HG02588 (cell line): Measurements from ENCODE around the gene HMGXB4.
A peak's percentile ranks its signal among the peaks of the same experiment; 100 is the strongest.

Experiments
- ATAC-seq: cut with Tn5 transposase; IDR thresholded peaks from one replicate; pipeline ENCODE4 v1.9.1; 2021; ENCODE audit warnings: mild to moderate bottlenecking, moderate library complexity; ENCODE audit not compliant: unreplicated experiment

Gene HMGXB4

DNA sequence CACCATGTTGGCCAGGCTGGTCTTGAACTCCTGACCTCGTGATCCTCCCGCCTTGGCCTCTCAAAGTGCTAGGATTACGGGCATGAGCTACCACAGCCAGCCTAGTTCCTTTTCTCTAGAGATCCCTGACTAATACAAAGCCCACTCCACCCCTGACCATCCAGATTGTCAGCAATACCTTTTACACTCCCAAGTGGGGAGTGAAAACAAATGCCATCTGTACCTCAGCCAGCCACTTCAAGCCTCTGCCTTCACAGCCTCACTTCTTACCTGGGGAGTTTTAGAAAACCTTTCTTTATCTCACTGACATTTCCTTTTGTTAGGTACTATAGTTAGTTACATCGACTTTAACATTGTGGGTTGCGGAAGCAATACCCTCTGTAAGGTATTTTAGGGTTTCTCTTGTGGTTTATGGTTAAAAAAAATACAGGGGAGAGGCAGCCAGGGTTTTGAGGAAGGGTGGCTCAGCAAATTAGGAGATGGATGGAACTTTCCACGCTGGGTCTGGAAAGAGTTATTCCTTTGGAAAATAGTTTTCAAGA, 51.3 kb downstream of the HMGXB4 start:
- peak; percentile 36 for ATAC-seq

DNA sequence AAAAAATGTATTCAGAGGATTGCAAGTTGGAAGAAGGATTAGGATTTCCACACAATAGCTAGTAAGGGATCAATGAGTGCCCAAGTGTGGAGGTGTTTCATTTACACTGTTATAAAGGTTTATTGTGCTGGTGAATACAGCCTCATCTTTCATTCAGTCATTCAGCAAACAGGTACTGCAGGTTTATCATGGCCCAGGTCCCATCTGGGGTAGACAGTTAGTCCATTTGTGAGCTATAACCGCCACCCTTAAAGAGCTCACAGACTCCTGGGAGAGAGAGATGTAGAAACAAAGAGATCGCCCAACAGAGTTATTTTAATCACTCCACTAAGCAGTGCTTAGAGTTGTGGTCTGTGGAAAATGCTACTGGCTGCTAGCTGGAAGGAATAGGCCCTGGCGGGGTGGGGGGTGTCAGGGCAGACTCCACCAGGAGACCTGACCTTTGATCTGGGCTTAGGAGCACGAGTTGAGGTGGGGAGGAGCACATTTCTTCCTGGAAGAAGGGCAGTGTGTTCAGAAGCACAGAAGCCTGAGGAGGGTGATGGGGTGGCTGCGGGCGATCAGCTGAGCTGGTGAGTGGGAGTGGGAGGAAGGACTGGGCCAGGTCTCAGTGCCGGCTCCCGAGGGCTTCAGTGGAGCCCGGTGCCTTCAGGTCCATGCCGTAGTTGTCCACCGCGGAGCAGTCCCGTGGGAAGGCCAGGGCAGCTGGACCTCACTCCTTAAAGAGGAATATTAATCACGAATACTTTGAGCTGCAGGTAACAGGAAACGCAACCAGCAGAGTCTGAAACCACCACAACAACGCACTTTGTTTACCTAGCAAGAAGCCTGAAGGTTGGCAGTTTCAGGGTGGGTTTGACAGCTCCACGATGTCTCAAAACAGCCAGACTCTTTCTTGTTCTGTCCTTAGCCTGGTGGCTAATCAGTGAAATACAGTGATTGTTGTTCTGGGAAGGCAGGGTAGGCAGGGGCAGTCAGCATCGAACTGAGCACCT, 53.6 kb downstream of the HMGXB4 start:
- no peak for ATAC-seq

DNA sequence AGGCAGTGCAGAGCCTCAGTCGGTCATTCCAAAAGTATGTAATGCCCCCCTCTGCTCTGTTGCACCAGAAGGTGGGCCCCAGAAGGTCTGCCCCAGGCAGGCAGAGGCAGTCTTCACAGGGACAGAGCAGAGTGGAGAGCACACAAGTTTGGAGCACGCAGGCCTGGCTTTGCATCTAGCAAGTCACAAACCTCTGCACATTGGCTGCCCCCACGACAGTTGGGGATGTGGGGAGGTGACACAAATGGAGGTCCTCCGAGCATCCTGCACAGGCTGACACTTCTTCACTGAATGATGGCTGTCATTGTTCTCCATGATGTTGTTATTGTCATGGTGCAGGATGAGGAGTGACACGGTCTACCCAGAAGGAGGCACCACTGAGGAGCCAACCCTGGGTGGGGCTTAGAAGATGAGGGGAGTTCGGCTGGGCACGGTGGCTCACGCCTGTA, 54.3 kb downstream of the HMGXB4 start:
- no peak for ATAC-seq

DNA sequence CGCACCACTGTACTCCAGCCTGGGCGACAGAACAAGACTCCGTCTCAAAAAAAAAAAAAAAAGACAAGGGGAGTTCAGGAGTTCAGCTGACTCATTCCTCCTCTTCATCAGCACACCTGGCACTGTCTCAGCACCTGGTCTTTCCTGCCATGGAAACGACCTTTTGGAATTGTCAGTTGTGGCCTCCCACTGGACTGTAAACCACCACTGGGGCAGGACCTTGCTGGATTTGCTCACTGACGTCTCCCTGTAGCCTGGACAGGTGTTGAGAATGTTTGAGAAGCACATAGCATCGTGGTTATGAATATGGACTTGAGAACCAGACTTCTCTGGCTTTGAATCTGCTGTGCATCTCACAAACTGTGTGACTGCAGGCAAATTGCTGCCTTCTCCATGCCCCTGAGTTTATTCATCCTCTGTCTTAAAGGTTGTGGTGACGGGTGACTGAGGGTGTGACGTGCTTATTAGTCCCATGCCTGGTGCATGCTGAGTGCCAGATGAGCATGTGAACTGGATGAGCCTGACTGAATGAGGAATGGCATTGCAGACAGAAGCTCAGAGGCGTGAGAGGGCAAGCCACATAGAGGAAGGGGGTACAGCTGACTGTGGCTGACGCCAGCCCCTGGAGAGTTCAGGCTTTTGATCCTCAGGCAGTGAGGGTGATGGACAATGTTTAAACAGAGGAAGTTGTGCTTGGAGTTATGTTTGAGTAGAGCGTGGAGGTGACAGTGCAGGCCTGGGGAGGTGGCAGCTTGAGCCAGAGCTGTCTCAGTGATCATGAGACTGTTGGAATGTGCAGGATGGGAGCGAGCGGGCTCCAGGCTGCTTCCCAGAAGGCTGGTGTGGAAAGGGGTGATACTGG, 55.1 kb downstream of the HMGXB4 start:
- ATAC-seq: no peak

DNA sequence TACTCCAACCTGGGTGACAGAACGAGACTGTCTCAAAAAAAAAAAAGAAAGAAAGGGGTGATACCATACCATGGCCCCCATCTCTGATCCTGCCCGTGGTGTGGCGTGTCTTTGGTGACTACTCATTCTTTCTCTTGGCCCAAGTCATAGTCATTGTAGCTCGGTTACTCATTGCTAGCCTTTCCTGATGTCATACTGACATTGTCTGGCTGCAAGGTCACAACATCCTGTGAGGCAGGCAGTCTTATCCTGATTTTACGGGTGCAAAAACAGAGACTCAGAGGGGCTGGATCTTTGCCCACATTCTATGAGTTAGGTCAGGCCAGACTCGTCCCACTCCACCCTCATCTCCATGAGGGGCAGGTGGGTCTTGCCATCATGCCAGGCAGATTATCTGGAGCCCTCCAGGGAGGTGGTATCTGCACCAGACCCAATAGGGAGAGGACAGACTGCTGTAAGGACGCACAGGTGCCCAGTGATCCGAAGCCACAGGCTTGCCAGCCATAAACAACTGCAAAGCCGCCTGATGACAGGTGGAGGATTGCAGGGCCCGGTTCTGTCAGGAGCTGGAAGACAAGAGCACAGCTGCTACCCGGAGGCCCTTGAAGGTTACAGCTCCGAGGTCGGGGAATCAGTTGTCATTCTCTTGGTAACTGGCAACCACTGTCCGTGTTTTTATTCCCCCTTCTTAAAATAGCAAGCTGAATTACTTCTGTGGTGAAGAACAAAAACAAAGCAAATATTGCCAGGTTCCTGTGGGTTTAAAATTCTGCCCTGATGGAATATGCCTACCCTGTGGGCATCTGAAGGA, 56.2 kb downstream of the HMGXB4 start:
- ATAC-seq: no peak

DNA sequence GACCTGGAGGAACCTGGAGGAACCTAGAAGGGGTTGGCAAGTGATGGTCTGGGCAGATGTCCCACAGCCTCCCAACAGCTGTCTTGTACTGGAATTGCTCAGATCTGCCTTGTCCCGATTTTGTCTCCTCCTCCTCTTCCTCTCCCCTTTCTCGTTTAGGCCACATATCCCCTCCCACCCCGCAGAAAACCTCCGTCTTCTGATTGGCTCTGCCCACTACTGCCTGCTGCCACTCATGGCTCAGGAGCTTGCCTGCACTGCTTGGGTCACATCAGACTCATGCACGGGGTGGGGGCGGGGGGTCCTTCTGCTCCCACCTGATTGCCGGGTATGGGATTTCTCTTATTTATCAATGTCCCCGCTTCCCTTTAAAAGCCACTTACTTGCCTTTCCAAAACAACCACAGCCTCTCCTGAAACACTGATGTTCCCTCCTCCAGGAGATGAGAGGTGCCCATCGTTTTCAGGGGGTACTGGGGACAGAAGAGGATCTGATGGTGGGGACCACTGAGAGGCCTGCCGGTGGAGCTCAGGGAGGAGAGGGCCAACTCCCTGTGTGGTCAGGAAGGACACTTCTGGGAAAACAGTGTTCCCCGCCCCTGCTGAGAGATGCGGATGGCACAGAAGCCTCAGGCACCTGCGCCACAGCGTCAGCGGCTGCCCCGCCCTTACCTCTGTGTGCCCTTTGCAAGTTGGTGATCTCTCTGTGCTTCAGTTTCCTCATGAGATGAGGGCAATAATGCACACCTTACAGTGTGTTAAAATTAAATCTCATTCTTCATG, 57.1 kb downstream of the HMGXB4 start:
- ATAC-seq: no peak

DNA sequence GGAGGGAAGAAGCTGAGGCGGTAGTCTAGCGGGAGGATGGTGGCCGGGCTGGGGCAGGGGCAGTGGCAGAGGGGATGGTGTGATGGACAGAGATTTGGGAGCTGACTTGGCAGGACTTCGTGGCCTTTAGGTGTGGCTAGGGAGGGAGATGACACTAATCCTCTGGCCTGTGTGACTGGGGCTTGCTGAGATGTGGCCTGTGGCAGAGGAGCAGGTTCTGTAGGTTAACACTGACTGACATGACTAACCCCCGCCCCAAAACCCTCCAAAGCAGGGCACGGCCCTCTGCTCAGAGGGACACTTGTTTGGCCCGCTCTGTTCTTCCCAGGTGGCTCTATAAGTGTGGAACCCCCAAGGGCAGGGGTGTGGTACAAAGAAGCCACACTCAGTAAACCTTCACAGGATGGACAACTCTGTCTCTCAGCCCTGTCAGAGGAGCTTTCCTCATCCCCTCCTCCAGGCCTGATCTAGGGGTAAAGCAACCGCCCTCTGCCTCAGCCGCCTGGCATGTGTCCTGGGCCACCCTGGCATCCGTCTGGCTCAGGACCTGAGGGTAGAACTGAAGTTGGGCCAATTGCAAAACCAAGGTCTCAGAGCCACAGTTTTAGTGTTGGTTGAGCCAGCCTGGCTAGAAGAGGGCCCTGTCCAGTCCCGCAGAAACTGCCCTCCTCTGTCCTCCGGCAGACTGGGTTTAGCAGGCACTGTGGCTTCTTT, 58.0 kb downstream of the HMGXB4 start:
- ATAC-seq: no peak

DNA sequence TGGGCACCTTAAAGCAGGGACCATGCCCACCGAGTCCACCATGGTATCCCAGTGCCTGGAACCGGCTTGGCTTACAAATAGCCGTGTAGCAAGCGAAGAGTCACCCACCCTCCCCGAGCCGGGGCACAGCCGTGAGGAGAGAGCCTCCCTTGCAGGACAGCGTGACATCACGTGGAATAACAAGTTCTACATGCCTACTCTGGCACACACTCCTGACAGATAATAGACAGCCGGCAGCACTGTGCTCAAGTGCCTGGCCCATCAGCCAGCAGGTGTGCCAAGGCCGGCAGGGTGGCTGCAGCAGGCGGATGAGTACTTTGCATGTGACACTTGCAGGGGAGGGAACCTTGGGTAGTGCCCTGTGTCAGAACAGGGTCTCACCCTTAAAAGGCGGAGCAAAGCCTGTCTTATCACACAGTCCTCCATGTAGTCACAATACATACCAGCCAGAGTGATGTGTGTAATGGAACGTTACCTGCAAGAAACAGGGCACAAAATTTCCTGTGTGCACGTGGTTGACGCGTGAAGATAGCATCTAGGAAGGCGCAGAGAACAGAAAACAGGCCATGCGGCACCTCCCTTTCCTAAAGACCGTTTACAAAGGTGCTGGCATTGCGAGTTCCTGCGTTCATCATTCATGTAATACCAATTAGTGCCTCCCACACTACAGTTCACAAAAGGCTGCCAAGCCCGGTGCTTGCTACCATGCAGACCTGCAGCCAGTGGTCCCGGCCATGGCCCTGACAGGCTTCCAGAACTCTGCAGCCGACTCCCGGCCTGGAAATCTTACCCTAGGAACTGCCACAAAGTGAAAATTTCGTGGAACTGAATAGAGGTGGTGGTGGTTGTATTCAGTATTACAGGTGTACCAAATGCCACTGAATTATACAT, 58.8 kb downstream of the HMGXB4 start:
- no peak for ATAC-seq

DNA sequence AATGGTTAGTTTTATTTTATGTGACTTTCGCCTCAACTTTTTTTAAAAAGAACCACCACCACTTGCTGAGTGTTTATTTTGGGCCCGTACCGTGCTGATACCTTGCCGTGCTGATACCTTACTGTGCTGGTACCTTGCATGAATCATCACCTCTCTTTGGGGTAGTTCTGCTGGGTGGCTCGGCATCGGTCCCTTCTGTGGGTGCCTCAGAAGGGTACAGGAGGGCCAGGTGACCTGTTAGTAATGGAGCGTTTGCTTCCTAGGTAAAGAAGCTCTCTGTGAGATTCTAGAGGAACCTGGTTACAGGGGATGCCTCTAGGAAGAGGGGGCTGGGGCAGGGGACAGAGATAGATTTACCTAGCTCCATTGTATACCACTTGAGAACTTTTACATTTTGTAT, 59.5 kb downstream of the HMGXB4 start:
- no peak for ATAC-seq

DNA sequence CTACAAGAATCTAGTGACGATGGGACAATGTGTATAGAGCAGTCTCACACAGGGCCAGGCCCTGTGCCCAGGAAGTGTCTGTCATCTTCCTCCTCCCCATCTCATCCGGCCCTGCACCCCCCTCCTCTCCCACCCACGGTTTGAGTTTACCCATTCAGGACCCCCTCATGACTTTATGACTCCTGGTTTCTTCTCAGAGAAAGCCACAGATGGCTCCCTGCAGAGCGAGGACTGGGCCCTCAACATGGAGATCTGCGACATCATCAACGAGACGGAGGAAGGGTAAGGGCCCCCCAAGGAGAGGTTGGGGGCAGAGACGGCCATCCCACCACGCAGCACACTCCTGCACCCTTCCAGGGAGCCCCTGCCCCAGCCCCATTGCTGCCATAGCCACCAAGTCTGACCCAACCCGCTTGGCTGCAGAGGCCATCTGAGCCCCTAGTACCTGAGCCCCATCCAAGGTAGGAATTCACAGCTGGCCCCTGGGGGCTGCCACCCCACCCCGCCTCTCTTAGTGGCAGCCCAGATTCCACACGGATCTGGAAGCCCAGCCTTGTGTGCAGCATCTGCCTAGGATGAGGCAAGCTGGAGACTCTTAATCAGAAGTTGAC, 60.5 kb downstream of the HMGXB4 start:
- ATAC-seq: no peak

DNA sequence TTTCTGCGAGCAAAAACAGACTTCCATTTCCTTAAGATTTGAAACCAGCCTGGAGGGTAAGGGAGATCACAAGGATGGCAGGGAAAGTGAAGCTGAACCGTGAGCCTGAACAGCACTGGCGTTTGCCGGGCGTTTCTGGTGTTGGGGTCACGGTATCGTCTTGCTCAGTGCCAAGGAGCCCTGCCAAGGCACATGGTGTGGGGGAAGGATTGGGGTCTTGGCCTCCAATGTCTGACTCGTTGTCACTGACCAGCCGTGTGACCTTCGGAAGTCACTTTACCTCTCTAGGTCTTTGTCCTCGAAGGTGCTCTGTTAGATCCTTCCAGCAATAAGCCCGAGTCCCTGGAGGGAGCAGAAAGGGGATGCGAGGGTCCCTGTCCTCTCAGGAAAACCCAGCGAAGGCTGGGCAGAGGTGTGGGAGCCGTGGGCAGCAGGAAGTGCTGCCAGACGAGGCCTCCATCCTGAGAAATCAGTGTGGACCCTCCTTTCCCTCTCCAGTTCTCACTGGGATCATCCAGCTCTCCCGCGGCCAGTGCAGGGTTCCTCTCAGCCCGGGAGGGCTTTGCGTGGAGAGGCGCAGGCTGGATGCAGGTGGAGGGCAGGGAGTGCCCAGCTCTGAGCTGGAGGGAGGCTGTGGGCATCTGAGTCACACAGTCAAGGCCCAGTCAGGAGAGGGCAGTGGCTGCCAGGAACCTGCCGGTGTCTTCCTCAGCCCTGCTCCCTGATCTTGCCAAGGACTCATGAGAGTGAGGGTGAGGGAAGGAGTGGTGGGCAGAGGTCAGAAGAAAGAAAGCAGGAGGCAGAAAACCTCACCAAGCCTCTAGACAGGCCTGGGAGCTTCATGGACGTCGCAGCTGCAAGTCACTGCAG, 61.3 kb downstream of the HMGXB4 start:
- ATAC-seq: no peak

DNA sequence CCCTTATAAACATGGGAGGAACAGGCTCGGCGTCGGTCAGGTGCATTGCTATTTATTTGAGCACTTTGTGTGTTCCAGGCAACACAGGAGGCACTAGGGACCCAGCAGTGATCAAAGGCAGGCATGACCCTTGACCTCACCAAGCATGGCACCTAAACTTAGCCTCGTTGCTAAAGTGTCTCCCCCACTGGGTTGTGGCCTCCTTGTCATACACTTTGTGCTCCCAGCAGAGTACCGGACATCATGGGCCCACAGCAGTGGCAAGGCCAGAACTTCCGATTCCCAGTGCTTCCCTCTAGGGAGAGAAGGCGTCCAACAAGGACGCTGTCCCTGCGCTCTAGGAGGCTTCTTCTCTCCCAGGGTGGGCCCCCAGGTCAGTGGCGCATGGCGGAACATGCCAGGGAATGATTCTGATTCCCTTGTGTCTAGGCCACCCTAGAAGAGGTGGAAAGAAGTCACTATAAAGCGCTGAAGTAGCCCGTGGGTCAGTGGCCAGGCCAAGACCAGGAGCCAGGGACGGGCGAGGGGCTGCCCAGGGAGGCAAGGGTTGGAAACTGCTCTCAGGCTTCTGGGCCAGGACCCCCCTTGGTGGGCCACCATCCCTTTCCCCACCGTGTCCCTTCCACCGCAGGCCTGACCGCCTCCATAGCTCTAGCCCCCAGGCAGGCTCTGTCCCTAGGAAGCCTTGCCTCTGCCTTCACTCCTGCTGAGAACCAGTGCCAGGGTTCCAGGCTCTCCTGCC, 62.1 kb downstream of the HMGXB4 start:
- ATAC-seq: no peak

DNA sequence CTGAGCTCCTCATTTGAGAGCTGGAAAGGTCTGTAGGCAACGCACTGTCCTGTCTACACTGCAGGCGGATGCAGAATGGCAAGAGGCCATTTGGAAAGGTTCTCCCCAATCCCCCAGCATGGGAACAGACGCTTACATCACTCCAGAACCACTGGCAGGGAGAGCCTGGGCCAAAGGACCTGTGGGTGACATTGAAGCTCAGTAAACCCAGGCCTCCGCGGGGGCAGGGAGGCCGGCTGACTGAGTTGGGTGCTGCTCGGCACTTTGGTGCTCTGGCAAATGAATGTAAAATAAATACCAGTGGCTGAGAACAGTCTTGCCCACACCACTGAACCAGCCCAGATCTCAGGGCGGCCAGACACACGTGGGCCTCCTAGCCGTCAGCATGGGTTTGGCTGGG, 64.8 kb downstream of the HMGXB4 start:
- ATAC-seq: no peak

DNA sequence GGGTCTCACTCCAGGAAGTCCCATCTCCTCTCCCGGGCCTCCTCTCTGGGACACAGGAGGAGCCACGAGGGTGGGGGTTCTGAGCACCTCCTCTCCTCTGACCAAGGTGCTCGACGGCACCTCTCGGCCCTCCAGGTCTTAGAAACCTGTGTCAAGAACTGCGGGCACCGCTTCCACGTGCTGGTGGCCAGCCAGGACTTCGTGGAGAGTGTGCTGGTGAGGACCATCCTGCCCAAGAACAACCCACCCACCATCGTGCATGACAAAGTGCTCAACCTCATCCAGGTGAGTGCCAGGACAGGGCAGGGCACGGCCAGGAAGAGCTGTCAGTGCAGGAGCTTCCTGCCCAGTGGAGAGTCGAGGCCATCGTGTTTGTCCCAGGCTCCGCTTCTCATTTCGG, 65.6 kb downstream of the HMGXB4 start:
- ATAC-seq: no peak

DNA sequence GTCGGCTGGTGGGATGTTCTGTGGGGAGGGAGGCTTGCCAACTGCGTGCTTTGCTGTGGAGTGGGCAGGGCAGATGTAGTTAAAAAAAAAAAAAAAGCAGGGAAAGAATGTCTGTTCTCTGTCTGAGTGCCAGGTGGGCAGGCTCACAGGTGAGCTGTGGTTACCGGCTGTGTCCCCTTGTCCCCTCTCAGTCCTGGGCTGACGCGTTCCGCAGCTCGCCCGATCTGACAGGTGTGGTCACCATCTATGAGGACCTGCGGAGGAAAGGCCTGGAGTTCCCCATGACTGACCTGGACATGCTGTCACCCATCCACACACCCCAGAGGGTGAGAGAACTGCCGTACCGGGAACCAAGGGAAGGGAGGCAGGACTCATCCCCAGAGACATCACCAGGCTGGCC, 66.0 kb downstream of the HMGXB4 start:
- no peak for ATAC-seq

DNA sequence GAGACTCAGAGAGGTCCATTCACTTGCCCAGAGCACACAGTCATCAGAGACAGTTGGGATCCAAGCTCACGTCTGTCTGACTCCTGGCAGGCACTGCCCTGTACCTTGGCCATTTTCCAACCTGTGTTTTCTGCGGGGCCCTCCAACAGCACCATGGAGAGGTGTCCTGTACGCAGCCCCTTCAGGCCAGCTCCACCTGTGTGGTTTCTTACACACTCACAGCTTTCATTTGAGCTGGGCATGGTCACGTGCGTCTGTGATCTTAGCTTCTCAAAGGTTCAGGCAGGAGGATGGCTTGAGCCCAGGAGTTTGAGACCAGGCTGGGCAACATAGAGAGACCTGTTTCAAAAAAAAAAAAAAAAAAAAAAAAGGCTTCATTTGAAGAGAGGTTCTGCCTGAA, 66.8 kb downstream of the HMGXB4 start:
- ATAC-seq: no peak
